GM18526 (cell line): ENCODE results near the gene FKBP2.

Experiments
- POLR2A ChIP-seq: IDR thresholded peaks from 3 replicates; pipeline ENCODE4 v1.6.1; 2011; ENCODE audit not compliant: insufficient read length; ENCODE audit errors: extremely low read depth

FKBP2 gene

DNA sequence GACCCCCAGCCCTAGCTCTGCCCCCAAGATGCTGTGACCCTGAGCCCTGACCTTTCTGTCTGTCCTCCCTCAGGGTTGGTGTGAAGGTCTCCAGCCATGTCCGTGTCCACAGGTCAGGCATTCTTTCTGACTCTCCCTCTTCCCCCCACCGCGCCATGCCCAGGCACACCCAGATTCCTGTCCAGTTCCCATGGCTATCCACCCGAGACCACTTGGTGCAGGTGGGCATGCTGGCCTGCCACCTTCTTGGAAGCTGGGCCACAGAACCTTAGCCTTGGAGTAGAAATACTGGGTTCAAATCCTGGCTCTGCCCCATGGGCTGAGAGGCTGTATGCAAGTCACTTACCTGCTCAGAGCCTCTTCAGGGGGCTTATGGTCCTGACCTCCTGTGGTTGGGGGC is 8.1 kb downstream of the FKBP2 start:
- no peak for TF ChIP-seq POLR2A

DNA sequence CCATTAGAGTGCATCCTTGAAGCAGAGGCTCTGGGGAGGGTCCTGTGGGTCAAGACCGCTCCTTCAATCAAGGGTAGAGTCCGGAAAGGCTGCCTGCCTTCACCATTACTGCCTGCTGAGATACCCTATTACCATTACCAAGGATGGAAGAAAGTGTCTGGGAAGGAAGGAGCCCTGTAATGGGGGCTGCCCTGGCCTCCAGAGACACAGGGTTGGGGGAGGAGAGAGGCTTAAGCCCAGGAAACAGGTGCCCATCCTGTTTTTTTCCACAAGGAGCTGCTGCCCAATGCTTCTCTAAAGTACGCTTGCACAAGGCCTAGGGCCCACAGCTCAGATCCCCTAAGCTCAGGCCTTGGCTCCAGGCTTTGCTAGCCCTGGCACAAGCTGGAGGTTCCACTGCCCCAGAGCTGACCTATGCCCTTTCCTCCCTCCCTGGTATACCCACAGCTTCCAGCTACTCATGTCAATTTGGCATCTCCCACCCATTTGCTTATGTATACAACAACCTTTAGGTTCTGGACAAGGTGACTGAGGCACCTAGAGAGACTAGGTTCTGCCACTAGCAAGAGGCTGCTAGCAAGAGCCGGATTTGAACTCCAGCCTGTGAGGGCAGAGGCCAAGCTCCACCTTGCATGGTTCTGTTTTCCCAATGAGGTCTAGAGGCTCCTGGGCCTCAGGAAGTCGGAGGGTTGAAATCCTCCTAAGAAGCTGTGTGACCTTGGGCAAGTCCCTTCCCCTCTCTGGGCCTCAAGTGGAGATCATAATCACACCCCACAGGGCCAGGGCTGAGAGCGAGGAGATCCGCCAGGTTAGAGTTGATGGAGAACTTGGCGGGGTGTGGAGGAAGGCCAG is 8.9 kb downstream of the FKBP2 start:
- TF ChIP-seq POLR2A, result no peak

DNA sequence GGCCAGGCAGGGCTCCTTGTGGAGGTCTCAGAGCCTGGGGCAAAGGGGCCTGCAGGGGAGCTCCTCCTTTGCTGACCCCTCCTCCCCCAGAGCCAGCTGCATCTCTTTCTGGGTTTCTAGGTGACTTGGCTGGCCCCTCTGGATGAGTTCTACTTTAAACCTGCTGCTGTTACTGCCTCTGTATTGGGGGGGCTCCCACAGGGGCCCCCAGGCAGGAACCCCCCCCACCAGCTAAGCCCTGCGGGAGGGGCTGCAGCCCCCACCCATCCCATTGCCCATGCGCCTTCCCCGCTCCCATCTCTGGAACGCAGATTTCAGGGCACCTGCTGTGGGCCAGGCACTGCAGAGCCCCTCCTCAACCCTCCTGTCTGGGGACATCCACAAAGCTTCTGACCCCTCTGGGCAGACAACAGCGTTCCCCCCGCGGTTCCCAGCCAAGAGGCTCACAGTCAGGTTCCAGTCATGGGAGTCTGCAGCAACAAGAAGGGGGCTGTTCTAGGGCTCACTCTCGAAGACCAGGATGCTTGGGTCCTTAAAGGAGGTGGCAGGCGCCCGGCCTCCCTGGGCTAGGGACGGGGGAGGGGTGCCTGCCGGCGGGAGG is 9.6 kb downstream of the FKBP2 start:
- no peak for TF ChIP-seq POLR2A

DNA sequence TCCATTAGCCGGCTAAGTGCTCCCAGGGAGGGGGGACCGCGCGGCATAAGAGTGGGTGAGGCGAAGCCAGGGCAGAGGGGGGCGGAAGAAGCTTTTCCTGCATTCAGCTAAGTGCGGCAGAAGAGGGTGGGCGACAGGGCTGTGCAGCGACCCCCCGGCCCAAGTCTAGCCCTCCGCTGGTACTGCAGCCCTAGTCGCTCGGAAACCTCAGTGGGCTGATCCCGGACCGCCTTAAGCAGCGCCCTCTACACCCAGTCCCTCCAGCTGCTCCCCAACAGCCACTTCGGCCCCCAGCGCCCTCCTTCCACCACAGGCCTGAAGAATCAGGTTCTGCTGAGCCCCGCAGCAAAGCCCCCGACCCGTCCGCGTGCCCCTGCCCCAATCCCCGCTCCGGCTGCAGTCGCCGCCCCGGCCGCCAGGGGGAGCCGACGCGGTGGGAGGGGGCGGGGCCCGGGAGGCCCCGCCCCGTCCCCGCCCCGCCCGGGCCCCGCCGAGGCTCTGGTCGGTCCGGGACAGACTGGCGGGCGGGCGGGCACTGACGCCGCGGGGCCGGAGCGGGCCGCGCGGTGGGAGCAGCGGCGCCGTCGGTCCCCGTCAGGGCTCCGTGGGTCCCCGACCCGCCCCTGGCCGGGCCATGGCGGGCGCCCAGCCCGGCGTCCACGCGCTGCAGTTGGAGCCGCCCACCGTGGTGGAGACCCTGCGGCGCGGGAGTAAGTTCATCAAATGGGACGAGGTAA is 10.3 kb downstream of the FKBP2 start, which contains the start of gene PLCB3:
Gene PLCB3, plus strand, starts transcription at position 515 of the 737 bp plus-strand sequence. Its CDS starts 120 bp downstream, at position 635.
- TF ChIP-seq POLR2A, result peak; percentile 54

DNA sequence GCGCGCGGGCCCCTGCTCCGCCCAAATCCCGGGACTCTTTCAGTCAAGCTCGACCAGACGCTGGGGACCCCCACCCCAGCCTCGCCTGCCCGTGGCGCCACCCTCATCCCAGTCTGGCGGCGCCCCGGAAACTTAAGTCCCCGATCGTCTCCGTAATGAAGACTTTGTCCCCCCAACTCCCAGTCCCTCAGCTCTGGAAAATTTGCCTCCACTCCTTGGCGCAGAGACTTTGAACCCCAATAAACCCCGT is 10.8 kb downstream of the FKBP2 start:
- TF ChIP-seq POLR2A, result no peak

DNA sequence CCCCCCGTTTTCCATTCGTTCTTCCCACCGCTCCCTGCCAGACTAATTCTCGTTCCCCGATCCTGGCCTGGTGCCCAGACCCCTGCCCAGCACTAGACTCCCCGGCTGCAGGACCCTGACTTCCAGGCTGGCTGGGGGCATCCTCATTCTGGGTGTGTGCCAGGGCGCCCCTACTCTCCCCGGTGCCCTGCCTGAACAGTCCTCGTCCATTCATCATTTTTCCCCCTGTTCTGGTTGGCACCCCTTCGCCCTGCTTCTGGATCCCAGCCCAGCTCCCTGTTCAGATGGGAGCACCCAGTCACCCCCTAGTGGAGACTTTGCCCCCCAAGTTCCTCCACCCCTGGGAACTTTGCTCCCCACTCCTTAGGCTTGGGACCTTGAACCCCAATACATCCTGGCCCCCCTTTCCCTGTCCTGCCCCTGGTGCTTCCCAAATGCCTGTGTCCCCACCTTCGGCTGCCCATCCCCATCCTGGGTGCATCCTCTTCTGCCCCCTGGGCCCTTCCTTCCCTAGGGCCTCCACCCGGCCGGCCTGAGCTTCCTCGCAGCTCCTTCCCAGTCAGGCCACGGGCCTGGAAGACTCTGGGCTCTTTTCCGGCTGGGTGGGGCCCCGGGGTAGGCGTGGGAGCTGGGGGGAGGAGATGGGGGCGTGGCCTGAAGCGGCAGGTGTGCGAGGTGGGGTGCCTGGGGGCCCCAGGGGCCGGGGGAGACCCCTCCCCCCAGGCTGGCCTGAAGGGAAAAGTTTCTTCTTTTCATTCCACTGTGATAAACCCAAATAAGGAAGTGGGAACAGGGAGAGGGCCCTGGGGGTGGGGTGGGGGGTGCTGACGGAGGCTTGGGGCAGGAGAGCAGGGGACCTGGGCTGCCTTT is 11.3 kb downstream of the FKBP2 start:
- no peak for TF ChIP-seq POLR2A

DNA sequence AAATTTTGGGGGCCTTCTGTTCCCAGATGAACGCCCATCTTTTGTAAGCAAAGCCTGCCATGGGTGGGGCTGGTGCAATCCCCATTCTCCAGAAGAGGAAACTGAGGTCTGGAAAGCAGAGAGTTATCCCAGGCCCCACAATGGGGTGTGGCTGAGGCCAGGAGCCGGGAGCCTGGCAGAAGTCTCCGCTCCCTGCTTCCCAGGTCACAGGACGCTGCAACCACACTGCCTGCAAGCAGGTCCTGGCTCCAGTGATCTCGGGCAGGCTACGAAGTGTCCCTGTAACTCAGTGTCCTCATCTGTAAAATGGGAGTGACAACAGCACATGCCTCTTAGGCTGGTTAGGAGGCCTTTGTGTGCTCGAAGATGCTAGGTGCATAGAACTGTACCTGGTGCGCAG is 12.1 kb downstream of the FKBP2 start:
- TF ChIP-seq POLR2A, result no peak

DNA sequence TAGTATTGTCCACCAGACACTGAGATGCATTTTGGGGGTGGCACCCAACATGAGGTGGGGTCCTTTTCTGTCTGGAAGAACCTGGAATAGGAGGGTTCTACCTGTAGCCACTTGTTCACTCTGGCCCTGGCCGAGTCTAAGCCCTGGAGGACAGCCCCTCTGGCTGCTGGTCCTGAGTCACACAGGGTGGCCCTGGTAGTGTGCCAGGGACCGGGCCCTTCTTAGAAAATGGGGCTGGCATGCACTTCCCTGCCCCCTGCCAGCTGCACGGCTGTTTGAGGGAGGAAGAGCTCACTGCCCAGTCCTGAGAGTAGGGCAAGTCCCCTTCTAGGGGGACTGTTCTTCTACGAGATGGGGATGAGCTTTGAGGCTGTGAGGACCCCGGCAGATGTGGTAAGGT is 12.6 kb downstream of the FKBP2 start:
- no peak for TF ChIP-seq POLR2A

DNA sequence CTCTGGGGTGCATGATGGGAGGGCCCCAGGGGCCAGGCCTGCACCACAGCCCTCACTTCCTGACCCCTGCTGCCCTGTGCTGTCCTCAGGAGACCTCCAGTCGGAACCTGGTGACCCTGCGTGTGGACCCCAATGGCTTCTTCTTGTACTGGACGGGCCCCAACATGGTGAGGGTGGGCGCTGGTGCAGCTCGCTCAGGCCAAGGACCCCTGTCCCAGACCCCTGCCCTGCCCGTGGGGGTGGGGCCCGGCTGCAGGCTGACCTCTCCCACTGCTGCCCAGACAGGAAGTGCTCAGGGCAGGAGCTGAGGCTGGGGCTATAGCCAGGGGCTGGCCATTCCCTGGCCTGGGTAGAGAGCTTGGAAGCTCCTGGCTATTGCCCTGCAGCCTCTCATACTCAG is 13.4 kb downstream of the FKBP2 start:
- no peak for TF ChIP-seq POLR2A

DNA sequence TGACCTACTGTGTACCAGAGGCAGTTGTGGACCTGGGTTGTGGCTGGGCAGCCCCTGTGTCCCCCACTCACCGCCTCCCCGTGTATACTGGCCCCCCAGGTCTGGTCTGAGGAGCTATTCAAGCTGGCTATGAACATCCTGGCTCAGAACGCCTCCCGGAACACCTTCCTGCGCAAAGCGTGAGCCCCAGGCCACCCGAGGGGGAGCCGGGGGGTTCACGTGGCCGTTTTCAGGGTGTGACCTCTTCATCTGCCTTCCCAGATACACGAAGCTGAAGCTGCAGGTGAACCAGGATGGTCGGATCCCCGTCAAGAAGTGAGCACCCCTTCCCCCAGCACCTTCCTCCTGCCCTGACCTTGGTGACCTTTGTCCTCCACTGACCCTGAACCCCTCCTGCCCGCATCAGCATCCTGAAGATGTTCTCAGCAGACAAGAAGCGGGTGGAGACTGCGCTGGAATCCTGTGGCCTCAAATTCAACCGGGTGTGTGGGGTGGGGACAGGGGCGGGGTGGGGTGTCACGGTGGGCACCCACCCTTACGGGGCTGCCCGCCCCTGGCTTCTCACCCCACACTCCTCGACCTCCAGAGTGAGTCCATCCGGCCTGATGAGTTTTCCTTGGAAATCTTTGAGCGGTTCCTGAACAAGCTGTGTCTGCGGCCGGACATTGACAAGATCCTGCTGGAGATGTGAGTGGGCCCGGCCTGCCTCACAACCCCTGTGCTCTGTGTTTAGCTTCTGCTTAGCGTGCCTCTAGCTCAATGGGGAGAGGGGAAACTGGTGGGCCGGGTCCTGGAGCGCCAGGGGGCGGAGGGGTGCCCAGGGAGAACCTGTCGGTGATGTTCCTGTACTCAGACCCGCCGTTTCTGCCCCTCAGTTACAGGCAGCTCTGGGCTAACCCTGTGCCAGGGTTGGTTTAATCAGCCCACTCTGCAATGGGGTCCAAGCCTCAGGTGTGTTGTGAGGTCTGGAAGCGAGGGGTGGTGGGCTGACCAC is 14.5 kb downstream of the FKBP2 start:
- TF ChIP-seq POLR2A, result no peak

DNA sequence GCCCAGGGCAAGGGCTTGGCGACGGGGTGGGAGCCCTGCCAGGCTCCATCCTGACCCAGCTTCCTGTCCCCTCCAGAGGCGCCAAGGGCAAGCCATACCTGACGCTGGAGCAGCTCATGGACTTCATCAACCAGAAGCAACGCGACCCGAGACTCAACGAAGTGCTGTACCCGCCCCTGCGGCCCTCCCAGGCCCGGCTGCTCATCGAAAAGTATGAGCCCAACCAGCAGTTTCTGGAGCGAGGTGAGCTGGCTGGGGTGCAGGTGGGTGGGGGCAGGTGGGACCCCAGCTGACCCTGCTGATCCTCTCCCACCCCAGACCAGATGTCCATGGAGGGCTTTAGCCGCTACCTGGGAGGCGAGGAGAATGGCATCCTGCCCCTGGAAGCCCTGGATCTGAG is 15.4 kb downstream of the FKBP2 start:
- TF ChIP-seq POLR2A, result no peak

DNA sequence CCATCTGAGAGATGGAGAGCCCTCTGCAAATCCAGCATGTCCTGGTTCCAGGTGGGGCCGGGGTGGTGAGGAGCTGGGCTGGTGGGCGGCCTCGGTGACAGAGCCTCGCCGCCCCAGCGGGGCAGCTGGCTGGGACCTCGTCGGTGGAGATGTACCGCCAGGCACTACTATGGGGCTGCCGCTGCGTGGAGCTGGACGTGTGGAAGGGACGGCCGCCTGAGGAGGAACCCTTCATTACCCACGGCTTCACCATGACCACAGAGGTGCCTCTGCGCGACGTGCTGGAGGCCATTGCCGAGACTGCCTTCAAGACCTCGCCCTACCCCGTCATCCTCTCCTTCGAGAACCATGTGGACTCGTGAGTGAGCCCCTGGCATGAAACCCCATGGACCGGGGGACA is 17.5 kb downstream of the FKBP2 start:
- TF ChIP-seq POLR2A, result no peak

DNA sequence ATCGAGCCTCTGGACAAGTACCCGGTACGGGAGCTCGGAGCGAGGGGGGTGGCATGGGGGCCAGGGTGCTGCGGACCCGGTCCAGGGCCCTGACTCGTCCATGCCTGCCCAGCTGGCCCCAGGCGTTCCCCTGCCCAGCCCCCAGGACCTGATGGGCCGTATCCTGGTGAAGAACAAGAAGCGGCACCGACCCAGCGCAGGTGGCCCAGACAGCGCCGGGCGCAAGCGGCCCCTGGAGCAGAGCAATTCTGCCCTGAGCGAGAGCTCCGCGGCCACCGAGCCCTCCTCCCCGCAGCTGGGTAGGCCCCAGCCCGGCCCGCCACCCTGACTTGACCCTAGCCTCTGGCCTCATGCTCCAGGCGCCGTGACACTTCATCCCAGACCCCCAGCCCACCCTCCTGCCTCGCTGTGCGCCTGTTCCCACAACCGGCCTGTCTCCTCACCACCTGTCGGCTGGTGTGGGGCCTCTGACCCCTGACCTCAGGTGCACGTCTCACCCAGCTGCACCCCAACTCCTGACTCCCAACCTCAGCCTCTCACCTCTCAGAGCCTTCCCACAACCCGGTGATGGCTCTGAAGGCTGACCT is 18.1 kb downstream of the FKBP2 start:
- no peak for TF ChIP-seq POLR2A
